Glomerular endothelial cell (primary cell): ENCODE data around the gene HPRT1. TPM values are rescaled to one million over a fixed set of nuclear protein-coding genes. Genes with fewer than 3 reads are reported as not detected.
"Not testable (repeated sequence)": the region's sequence is repeated elsewhere in the genome, so short reads cannot be mapped to it uniquely, and the experiment has no call there.

Experiments
- DNase-seq: peaks from one replicate; pipeline ENCODE4 v3.0.0-alpha.2; 2011; ENCODE audit warnings: low read depth, low spot score; ENCODE audit errors: extremely low read depth
- total RNA-seq: library from RNA; depleted of rRNA; stranded (reverse); fragments of >200 nt; gene quantifications from 2 replicates; pipeline ENCODE4 v1.2.3, GENCODE V29; 2015

The HPRT1 gene, protein sequence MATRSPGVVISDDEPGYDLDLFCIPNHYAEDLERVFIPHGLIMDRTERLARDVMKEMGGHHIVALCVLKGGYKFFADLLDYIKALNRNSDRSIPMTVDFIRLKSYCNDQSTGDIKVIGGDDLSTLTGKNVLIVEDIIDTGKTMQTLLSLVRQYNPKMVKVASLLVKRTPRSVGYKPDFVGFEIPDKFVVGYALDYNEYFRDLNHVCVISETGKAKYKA
- 13.2 and 22.3 TPM in 2 replicates for total RNA-seq

DNA sequence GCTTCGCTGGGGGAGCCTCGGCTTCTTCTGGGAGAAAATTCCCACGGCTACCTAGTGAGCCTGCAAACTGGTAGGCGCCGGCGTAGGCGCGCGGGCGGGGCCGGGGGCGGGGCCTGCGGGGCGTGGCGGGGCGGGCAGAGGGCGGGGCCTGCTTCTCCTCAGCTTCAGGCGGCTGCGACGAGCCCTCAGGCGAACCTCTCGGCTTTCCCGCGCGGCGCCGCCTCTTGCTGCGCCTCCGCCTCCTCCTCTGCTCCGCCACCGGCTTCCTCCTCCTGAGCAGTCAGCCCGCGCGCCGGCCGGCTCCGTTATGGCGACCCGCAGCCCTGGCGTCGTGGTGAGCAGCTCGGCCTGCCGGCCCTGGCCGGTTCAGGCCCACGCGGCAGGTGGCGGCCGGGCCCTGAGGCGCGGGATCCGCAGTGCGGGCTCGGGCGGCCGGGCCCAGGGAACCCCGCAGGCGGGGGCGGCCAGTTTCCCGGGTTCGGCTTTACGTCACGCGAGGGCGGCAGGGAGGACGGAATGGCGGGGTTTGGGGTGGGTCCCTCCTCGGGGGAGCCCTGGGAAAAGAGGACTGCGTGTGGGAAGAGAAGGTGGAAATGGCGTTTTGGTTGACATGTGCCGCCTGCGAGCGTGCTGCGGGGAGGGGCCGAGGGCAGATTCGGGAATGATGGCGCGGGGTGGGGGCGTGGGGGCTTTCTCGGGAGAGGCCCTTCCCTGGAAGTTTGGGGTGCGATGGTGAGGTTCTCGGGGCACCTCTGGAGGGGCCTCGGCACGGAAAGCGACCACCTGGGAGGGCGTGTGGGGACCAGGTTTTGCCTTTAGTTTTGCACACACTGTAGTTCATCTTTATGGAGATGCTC, at the start of gene HPRT1:
TSS of gene HPRT1 (plus strand) at position 161 of the 857 bp plus-strand sequence. CDS start at position 308, 147 bp downstream.
- DNase-seq = no peak

DNA sequence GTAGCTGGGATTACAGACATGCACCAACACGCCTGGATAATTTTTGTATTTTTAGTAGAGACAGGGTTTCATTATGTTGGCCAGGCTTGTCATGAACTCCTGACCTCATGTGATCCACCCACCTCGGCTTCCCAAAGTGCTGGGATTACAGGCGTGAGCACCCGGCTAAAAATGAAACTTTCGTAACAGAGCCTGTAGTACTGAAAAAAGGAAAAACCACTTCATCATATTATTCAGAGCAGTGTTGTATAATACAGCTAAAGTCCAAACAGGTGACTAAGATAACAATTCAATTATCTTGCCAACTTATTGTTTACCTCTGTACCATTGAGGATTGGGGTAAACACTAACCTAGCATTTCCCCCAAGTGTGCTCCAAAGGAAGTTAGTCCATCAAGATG, 43.9 kb upstream of the HPRT1 start:
- DNase-seq = no peak

- no peak for DNase-seq
These were observed 41.5 kb upstream of the HPRT1 start for GRCh38 chrX:134418317-134419113.

DNA sequence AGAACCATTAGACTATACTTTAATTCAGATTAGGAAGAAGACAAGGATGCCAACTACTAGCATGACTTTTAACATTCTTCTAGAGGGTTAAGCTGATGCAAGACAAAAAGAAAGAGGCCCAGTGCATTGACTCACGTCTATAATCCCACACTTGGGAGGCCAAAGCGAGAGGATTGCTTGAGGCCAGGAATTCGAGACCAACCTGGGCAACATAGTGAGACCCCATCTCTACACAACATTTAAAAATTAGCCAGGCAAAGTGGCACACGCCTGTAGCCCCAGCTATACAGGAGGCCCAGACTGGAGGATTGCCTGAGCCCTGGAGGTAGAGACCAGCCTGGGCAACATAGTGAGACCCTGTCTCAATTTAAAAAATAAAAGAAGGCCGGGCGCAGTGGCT, 40.2 kb upstream of the HPRT1 start:
- no peak for DNase-seq

DNA sequence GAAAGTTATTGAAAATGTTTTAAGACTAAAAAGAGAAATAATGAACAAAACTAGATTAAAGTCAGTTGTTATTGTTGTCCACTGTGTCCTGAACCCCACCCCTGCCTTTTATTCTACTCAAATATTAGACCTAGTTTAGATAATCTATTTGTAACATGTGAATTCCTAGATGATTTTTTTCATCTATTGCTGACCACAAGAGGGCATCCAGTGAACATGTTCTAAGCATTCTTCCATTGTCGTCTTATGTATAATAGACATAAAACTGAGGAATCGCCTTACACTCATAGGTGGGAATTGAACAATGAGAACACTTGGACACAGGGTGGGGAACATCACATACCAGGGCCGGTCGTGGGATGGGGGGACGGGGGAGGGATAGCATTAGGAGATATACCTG, 36.4 kb upstream of the HPRT1 start:
- no peak for DNase-seq

GRCh38 chrX:134426281-134426680, 33.7 kb upstream of the HPRT1 start:
- DNase-seq = no peak

DNA sequence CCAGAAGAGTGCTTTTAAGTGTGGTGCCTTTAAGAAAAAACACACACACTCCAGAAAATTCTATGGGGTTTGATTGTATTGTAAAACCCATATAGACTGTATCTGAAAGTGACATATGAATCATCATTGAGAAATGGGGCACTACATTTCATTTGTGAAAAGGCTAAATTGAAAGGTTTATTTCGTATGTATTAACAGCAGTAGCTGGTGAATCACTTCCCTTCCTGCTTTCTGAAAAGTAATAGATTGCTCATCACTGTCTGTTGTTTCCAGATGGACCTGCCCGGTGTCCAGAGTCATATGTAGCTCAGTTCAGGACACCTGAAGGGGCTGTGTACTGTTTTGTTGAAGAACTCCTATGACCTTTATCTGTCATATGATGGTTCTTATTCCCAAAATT, 28.1 kb upstream of the HPRT1 start:
- DNase-seq = no peak

DNA sequence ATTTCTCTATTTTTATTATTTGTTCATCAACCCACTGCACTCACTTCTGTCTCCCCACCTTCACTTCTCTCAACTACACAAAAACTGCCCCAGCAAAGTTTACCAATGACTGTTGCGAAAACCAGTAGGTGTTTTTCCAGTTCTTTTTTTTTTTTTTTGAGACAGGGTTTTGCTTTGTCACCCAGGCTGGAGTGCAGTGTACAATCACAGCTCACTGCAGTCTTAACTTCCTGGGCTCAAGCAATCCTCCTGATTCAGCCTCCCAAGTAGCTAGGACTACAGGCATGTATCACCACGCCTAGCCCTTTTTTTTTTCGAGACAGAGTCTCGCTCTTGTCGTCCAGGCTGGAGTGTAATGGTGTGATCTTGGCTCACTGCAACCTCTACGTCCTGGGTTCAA, 24.1 kb upstream of the HPRT1 start:
- DNase-seq = no peak

DNA sequence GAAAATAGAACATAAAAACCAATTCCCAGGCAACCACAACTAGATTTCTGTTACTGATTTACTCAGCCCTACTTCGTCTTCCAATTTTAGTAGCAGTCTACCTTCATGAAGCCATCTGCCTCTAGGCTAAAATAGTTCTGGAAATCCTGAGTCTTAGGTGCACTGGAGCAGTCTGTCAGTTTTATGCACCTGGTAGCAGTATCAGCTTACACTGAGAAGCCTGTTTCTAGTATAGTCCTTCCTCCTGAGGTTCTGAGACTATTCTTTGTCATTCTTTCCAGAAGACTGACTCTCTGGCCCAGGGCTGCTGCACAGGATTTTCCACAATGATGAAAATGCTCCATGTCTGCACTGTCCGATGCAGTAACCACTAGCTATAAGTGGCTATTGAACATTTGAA, 16.9 kb upstream of the HPRT1 start:
- DNase-seq = no peak

DNA sequence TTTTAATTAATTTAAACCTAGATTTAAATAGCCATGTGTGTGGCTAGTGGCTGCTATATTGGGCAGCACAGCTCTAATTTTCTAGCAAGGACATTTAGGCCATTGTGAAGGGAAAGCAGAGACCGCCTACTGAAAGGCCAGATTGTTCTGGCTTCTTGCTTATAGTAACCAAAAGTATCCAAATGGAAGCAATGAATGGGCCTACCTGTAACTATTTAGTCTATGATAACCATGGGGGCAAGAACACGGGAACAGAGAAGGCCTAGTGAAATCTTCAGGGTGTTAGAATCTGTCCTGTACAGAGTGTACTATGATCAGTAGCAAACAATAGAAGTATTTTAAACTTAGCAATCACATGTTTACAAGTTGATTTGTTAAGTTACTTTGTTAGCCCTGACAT, 16.5 kb upstream of the HPRT1 start:
- no peak for DNase-seq

- no peak for DNase-seq
These were observed 15.3 kb upstream of the HPRT1 start for GRCh38 chrX:134444681-134445080.

- no peak for DNase-seq
These were observed 7.4 kb upstream of the HPRT1 start for GRCh38 chrX:134452596-134452995.

DNA sequence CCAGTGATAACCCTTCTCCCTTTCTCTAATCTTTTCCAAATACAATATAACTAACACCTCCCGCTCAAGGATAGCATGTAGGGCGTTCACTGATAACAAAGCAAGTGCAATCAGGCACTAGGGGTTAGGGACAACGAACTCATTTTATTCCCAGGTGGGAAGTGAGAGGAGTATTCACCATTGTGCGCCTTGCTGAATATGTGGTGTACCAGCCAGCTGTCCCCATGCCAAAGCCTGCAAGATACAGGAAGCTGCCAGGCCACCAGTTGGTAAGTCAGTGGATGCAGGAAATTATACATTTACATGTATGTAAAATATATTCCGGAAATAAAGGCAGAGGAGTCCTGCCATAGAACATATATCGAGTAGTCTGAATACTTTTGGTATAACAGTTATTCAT, 6.3 kb upstream of the HPRT1 start:
- DNase-seq = no peak

DNA sequence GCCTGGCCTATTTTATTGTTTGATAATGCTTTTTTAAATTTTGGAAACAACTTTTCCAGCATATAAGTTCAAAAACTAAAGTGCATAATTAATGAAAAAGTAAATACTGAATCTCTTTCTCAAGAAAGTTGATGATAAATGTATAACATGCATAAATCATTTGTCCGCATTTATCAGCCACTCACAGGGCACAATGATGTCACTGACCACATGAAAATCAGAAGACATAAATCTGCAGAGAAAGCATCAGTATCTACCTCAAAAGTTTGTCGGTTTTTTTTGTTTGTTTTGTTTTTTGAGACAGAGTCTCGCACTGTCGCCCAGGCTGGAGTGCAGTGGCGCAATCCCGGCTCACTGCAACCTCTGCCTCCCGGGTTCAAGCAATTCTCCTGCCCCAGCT, 5.5 kb upstream of the HPRT1 start:
- DNase-seq = no peak

DNA sequence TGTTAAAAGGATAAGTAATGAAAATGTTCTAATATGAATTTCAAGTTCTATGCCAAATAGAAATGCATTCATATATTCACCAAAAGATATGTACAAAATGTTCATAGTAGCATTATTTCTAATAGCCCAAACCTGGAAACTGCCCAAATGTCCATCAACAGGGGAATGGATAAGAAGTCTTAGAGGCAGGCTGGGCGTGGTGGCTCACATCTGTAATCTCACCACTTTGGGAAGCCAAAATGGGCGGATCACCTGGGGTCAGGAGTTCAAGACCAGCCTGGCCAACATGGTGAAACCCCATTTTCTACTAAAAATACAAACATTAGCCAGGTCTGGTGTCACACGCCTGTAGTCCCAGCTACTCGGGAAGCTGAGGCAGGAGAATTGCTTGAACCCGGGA, 2.3 kb upstream of the HPRT1 start:
- no peak for DNase-seq

DNA sequence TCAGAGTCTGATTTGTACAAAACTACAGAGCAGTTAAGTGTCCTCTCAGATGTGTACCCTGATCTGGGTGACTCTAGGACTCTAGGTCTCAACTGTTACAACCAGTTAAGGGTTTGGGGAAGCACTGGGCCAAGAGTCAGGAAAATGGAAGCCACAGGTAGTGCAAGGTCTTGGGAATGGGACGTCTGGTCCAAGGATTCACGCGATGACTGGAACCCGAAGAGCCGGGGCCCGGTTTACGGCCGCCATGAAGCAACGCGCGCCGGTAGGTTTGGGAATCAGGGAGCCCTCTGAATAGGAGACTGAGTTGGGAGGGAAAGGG, 321 bp upstream of the HPRT1 start:
- DNase-seq = no peak

DNA sequence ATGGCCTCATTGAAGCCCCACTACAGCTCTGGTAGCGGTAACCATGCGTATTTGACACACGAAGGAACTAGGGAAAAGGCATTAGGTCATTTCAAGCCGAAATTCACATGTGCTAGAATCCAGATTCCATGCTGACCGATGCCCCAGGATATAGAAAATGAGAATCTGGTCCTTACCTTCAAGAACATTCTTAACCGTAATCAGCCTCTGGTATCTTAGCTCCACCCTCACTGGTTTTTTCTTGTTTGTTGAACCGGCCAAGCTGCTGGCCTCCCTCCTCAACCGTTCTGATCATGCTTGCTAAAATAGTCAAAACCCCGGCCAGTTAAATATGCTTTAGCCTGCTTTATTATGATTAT, 876 bp downstream of the HPRT1 start:
- DNase-seq = no peak

- DNase-seq = no peak
These were observed 1.5 kb downstream of the HPRT1 start for GRCh38 chrX:134461437-134461836.

DNA sequence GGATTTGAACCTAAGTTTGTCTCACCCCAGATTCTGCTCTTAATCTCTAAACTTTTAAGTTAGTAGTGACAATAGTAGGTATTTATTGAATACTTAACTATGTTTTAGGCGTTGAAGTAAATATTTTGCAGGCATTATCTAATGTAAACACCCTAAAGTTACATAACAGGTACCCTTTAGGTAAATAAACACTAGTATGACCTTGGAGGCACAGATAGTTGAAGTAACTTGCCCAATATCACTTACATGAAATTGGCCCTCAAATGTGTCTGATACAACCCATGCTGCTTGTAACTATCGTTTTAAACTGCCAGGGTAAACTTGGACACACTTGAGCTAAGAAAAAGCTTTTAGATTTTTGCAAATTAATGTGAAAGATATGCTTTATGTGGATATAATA, 3.0 kb downstream of the HPRT1 start:
- no peak for DNase-seq

DNA sequence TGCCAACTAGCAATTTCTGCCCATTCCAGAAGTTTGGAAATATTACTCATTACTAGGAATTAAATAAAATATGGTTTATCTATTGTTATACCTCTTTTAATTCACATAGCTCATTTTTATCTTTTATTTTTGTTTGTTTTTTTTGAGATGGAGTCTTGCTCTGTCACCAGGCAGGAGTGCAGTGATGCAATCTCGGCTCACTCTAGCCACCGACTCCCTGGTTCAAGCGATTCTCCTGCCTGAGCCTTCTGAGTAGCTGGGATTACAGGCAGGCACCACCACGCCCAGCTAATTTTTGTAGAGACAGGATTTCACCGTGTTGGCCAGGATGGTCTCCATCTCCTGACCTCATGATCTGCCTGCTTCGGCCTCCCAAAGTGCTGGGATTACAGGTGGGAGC, 4.5 kb downstream of the HPRT1 start:
- DNase-seq = not testable (repeated sequence)

DNA sequence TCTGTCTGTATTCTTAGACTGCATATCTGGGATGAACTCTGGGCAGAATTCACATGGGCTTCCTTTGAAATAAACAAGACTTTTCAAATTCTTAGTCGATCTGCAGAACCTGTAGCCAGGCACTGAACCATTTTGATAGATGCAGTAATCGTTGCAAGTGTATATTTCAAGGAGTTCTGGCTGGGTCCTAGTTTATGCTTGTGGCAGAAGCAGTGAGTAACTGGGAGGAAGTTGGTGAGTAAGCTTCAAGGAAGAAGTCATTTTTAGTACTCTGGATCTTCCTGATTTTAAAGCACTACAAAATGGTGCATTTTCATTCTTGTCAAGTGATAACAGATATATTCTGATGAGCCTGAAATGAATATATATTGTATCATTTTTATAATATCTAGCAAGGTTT, 9.5 kb downstream of the HPRT1 start:
- DNase-seq = no peak

- DNase-seq = no peak
These were observed 10.0 kb downstream of the HPRT1 start for GRCh38 chrX:134470013-134470412.
